OCI-LY3 (cell line): ENCODE measurements around the gene AGAP1.

Source experiments
- H2AFZ ChIP-seq: fragments of 200-600, 300-600 bp; shearing (Covaris generic); 2 replicates; pipeline ENCODE4 v1.6.0; 2014; ENCODE audit warnings: antibody characterized with exemption, low read depth, low read length
- H3K27ac ChIP-seq: fragments of 200-600, 300-600 bp; sonication (generic); 2 replicates; pipeline ENCODE4 v1.5.1; 2014; ENCODE audit warnings: mild to moderate bottlenecking, low read length, moderate library complexity, mixed read lengths
- H3K27me3 ChIP-seq: fragments of 200-600, 300-600 bp; sonication (generic); 2 replicates; pipeline ENCODE4 v1.6.1; 2014; ENCODE audit warnings: low read depth, low read length, mixed read lengths
- H3K36me3 ChIP-seq: fragments of 200-600, 300-600 bp; sonication (generic); replicated peaks from 2 replicates; pipeline ENCODE3; 2014; ENCODE audit warnings: low read depth, low read length, mixed read lengths
- H3K4me1 ChIP-seq: fragments of 300-600, 200-600 bp; sonication (generic); 2 replicates; pipeline ENCODE4 v1.6.1; 2014; ENCODE audit warnings: low read length, mixed read lengths
- H3K4me2 ChIP-seq: fragments of 200-600, 300-600 bp; sonication (generic); 2 replicates; pipeline ENCODE4 v1.6.1; 2014; ENCODE audit warnings: low read length, mixed read lengths
- H3K4me3 ChIP-seq: fragments of 300-600, 200-600 bp; sonication (generic); 2 replicates; pipeline ENCODE4 v1.5.1; 2014; ENCODE audit warnings: antibody characterized with exemption, mild to moderate bottlenecking, low read length, moderate library complexity
- H3K79me2 ChIP-seq: fragments of 300-600, 200-600 bp; shearing (Covaris generic); 2 replicates; pipeline ENCODE4 v1.6.1; 2014; ENCODE audit warnings: mild to moderate bottlenecking, low read length, mixed read lengths
- H3K9ac ChIP-seq: fragments of 300-600, 200-600 bp; shearing (Covaris generic); 2 replicates; pipeline ENCODE4 v1.6.0; 2014; ENCODE audit warnings: mild to moderate bottlenecking, low read length, moderate library complexity
- H3K9me3 ChIP-seq: fragments of 200-600, 300-600 bp; shearing (Covaris generic); 2 replicates; pipeline ENCODE4 v1.6.1; 2014; ENCODE audit warnings: low read length, mixed read lengths; ENCODE audit not compliant: insufficient read depth
- H4K20me1 ChIP-seq: fragments of 200-600, 300-600 bp; sonication (generic); 2 replicates; pipeline ENCODE4 v1.6.1; 2016; ENCODE audit warnings: low read length, mixed read lengths; ENCODE audit not compliant: insufficient read depth
- EZH2phosphoT487 ChIP-seq: fragments of 200-600 bp; shearing (Covaris generic); IDR thresholded peaks from 2 replicates; pipeline ENCODE4 v1.6.1; 2018; ENCODE audit warnings: antibody characterized with exemption, mixed run types, low read depth
- TF ChIP-seq, protein P1 (sequence below): fragments of 200-600, 300-600 bp; sonication (generic); IDR thresholded peaks from 2 replicates; pipeline ENCODE4 v1.5.1; 2014; ENCODE audit warnings: antibody characterized with exemption, low read length, low read depth

The AGAP1 gene

DNA sequence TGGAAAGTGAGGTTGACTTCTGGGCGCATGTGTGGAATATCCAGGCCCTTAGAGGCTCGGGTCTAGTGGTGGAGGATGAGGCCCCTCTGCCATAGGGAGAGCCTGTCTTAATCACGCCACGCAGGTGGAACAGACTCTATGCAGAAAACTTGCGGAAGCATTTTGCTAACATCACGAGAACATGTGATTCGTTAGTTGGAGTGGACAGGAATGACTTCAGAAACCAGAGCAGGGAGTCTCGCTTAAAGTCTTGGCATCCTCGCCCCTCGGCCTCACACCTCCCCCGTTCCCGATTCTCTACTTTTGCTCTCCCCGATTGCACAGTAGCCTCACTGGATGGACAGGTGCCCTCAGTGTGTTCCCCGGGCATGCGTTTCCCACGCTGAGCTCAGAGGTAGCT, 340.9 kb downstream of the AGAP1 start:
- no peak overlapping the region for H3K4me3 ChIP-seq
- no peak overlapping the region for H3K9ac ChIP-seq
- TF ChIP-seq, protein P1, sequence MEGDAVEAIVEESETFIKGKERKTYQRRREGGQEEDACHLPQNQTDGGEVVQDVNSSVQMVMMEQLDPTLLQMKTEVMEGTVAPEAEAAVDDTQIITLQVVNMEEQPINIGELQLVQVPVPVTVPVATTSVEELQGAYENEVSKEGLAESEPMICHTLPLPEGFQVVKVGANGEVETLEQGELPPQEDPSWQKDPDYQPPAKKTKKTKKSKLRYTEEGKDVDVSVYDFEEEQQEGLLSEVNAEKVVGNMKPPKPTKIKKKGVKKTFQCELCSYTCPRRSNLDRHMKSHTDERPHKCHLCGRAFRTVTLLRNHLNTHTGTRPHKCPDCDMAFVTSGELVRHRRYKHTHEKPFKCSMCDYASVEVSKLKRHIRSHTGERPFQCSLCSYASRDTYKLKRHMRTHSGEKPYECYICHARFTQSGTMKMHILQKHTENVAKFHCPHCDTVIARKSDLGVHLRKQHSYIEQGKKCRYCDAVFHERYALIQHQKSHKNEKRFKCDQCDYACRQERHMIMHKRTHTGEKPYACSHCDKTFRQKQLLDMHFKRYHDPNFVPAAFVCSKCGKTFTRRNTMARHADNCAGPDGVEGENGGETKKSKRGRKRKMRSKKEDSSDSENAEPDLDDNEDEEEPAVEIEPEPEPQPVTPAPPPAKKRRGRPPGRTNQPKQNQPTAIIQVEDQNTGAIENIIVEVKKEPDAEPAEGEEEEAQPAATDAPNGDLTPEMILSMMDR = no peak
- no peak for TF ChIP-seq EZH2phosphoT487
- H3K36me3 ChIP-seq = no peaks in the 10 kb centered on the region
- no peak overlapping the region for H3K27ac ChIP-seq
- no peaks in the 10 kb centered on the region for H3K79me2 ChIP-seq
- no peak overlapping the region for H2AFZ ChIP-seq
- no peaks in the 10 kb centered on the region for H3K4me1 ChIP-seq
- H3K9me3 ChIP-seq = no peaks in the 10 kb centered on the region
- no peak overlapping the region for H3K4me2 ChIP-seq
- H4K20me1 ChIP-seq = no peaks in the 10 kb centered on the region
- no peaks in the 10 kb centered on the region for H3K27me3 ChIP-seq

DNA sequence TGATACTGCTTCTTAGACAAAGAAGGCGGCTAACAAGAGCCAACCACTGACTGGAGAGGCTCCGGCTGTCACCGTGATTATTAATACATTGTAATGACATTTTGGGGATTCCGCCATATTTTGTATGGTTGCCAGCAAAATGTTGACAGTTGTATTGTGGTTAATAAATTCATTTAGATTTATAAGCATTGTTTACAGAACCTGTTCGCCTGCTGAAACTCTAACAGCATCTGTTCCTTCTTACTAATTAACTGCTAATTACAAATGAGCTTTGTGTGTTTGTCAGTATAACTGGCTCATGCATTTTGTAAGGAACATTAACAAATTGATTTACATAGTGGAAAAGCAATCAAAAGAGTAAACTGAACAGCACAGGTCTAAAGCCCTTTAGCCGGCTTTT, 342.0 kb downstream of the AGAP1 start:
- no peak overlapping the region for H3K4me2 ChIP-seq
- H3K4me3 ChIP-seq = no peak overlapping the region
- H2AFZ ChIP-seq = no peak overlapping the region
- no peaks in the 10 kb centered on the region for H3K9me3 ChIP-seq
- no peaks in the 10 kb centered on the region for H3K79me2 ChIP-seq
- no peaks in the 10 kb centered on the region for H3K27me3 ChIP-seq
- H3K4me1 ChIP-seq = no peaks in the 10 kb centered on the region
- no peak overlapping the region for H3K27ac ChIP-seq
- H3K36me3 ChIP-seq = no peaks in the 10 kb centered on the region
- no peak for TF ChIP-seq EZH2phosphoT487
- TF ChIP-seq, protein P1 = no peak
- no peaks in the 10 kb centered on the region for H4K20me1 ChIP-seq
- no peak overlapping the region for H3K9ac ChIP-seq

DNA sequence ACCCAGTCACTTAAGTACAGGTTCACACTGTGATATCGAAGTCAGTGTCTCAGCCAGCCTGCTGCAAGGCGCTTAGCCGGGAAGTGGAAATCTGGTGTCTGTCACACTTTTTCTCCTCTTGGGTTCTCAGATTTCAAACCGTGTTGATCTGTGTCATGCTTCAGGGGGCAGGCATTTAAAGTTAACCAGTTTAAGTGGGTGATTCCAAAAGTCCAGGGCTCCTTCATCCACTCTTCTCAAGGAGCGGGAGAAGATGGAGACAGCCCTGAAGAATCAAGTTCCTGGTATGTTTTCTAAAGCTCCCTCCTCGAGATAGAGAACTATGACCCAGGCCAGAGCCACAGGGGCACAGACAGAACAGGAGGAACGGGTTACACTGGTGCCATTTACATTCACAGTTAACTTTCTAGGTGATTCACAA, 342.7 kb downstream of the AGAP1 start:
- Histone ChIP-seq H3K9me3 (no peaks in the 10 kb centered on the region), H3K27ac (no peak overlapping the region), H3K9ac (no peak overlapping the region), H3K27me3 (no peaks in the 10 kb centered on the region), H3K79me2 (no peaks in the 10 kb centered on the region), H4K20me1 (no peaks in the 10 kb centered on the region), H3K4me3 (no peak overlapping the region), H3K4me2 (no peak overlapping the region), H2AFZ (no peak overlapping the region), H3K36me3 (no peaks in the 10 kb centered on the region), H3K4me1 (no peaks in the 10 kb centered on the region)
- TF ChIP-seq, protein P1 = no peak
- no peak for TF ChIP-seq EZH2phosphoT487

DNA sequence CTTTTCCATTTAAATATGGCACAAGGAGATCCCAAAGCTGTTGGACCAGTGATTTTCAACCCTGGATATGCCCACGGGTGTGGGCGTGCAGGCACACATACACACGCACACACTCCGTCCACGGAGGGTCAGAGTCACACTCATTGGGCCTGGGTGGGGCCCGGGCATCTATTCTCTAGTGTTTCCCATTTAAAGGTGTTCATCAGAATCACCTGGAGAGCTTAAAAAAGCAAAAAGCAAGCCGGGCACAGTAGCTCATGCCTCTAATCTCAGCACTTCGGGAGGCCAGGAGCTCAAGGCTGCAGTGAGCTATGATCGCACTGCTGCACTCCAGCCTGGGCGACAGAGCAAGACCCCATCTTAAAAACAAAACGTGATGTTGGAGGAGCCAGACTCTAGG, 345.4 kb downstream of the AGAP1 start:
- H3K27me3 ChIP-seq = no peaks in the 10 kb centered on the region
- TF ChIP-seq, protein P1 = no peak
- no peak for TF ChIP-seq EZH2phosphoT487
- no peaks in the 10 kb centered on the region for H4K20me1 ChIP-seq
- H3K79me2 ChIP-seq = no peaks in the 10 kb centered on the region
- H2AFZ ChIP-seq = no peak overlapping the region
- H3K9ac ChIP-seq = no peak overlapping the region
- no peak overlapping the region for H3K4me3 ChIP-seq
- H3K27ac ChIP-seq = no peak overlapping the region
- H3K36me3 ChIP-seq = no peaks in the 10 kb centered on the region
- no peaks in the 10 kb centered on the region for H3K4me1 ChIP-seq
- no peak overlapping the region for H3K4me2 ChIP-seq
- H3K9me3 ChIP-seq = no peaks in the 10 kb centered on the region
